Dermis microvascular lymphatic vessel endothelial cell (primary cell): ENCODE results near the gene COMMD9. TPM values are rescaled to one million over a fixed set of nuclear protein-coding genes. Genes with fewer than 3 reads are reported as not detected.

Experiments
- DNase-seq, 2 donors: peaks; one replicate each; pipeline versions ENCODE4 v3.0.0 to v3.0.0-alpha.2; 2010; ENCODE audit warnings: low read depth in 2 of 2
- total RNA-seq: library from RNA; depleted of rRNA; stranded (reverse); fragments of >200 nt; gene quantifications from 2 replicates; pipeline ENCODE4 v1.2.1, GENCODE V29; 2014

COMMD9 gene
- total RNA-seq, 1 donor from 2014 or later = 12.8 TPM

DNA sequence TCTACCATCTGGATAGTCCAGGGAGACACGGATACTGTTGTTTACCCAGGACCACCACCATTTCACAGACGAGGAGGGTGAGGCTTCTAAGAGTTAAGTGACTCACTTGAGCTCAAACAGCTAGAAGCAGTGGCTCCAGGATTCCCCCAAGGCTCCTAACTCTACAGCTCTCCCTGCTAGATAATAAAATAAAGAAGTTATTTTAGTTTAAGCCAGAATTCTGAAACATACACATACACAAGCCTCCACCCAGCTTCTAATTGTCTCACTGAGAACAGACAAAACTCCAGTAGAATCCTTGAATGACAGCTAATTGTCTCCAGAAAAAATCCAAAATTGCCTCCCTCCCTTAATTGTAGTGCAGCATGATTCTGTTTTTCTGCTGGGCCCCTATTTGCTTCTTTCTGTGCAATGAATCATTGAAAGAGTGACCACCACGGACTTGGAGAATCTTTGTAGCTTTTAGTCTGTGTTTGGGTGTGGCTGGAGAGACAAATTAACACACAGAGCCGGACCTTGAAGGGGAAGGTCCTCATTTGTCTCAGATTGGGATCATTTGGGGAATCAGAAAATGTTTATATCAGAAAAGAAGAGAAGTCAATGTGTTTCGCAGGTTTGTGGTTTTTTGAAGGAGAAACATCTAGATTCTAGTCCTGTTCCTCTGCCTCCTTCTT lies 64.9 kb downstream of the COMMD9 start:
- DNase-seq = no peak

DNA sequence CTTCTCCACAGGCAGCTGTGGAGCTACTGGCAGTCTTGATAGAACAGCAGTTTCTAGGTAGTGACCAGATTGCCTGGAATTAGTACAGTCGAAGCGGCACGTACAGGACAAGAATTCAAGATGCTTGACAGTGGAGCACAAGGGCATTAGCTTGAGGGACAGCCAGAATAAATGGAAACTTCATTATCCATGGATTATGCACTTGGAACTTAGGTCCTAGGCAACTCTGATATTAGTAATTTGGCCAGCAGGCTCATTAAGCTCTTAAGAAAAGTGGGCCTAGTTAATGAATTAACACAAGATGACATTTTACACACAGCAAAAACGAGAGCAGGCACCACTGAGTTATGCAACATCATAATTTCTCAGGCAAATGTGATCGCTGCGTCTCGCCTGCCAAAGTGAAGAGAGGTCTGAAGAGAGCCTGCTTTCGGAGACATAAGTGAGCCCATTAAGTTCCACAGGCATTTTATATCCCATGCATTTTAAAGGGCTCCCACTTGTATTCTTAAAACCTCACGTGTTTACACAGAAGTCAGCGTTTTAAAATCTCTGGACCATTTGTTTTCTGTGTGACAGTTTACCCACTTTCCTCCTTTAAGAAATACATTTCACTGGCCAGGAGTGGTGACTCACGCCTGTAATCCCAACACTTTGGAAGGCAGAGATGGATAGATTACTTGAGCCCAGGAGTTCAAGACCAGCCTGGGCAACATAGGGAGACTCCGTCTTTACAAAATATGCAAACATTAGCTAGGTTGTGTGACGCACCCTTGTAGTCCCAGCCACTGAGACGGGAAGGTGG lies 66.2 kb downstream of the COMMD9 start:
- DNase-seq = no peak

Other genes starting within 250 kb of the COMMD9 start
- 5.1 and 5.4 TPM in 2 replicates for gene PRR5L, start 6.9 kb upstream of the COMMD9 start, total RNA-seq
- gene TRAF6, start 220.8 kb upstream of the COMMD9 start, total RNA-seq = 7.1 and 9.7 TPM in 2 replicates